Superior temporal gyrus (tissue), 1 donor: Measurements from ENCODE around the gene TANGO2.

Experiments
- DNase-seq: peaks from one replicate; pipeline ENCODE4 v3.0.0-alpha.2; 2016; ENCODE audit errors: extremely low spot score

Gene TANGO2

DNA sequence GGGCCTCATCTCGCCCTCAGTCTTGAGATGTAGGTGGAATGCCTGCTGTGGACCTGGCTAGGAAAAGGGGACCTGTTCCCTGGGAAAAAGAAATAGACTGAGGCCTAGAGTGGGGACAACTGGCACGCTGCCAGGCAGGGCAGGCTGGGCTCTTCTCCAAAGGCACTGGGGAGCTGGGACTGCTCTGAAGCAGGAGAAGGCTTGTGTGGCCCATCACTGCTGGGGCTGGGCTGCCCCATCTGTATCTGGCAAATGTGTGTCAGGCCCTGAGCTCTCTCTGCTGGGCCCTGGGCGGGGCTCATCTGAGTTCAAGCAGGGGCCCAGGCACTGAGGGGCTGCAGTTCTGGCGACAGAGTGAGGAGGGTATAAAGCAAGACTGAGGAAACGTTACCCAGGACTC lies 37.2 kb upstream of the TANGO2 start:
- DNase-seq, result no peak

DNA sequence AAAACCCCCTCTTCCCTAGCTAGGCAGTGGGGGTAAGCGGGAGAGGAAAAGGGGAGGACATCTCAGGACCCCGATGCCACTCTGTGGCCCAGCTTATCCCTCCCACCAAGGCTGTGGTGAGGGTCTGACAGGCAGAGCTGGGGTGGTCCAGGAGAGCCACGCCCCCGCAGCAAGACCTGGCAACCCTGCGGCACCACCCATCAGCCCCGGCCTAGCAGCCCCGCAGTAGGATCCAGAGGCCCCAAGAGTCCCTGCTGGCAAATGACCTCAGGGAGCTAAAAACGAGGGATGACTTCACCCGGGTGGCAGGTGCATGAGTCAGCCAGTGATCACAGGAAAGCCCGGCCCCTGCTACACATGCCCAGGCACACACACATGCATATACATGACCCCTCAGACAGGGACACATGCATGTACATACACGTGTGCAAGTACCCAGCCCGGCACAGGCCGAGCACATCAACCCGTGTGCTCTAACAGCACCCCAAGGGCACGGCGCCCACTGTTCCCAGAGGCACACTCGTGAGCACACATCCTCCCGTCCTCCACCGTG lies 36.6 kb upstream of the TANGO2 start:
- no peak for DNase-seq

DNA sequence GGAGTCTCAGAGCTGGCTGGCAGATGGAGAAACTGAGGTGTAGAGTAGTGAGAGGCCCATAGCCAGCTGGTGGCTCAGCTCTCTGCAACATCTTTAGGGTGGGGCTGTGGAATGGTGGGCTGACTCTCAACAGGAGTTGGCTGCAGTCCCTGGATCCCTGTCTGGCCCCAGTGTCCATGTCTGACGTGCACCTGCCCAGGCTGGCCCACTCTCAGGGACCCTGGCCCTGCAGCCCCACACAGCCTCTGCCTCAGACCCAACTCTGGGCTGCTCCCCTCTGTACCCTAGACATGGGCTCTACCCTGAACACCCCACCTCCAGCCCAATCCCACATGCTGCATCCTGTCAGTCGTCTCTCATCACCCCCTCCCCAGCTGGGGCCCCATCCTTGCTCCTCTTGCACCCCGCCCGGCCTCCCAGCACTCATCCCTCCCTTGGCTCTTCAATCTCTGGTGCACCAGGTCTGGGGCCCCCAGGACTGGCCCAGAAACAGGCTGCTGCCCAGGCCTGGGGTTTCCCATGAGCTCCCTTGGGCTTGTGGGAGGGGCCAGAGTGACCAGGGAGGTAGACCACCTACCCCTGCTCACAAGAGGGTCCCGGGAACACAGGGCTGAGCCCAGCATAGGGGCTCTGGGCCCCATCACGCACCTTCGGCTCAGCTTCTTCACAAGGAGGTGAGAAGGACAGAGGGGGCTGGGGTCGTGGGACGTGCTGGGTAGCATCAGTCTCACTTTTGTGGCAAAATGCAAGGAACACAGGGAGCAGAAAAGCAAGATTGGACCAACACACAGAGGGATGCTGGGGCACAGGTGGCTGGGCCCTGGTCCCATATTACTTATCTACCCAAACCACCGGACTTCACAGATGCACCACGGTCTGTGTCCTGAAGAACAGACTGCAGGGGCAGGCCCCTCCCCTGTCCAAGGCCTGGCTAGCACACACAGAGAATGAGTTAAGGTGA lies 35.8 kb upstream of the TANGO2 start:
- DNase-seq, result no peak

DNA sequence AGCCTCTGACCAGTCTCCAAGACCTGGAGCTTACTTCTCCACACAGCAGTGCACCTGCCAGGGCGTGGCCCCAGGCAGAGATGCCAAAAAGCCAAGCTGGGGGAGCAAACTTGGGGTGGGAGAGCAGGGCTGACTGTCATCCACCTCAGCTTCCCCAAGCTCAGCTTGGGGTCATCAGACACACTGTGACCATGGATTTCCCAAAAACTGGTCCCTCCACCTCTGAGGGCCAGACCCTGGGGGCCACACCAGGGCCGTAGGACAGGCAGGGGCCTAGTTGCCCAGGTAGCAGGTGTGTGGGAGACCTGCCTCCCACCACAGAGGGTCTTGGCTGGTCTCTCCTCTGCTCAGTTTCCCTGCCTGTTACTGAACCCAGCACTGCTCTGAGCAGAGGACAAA lies 34.9 kb upstream of the TANGO2 start:
- DNase-seq, result no peak

DNA sequence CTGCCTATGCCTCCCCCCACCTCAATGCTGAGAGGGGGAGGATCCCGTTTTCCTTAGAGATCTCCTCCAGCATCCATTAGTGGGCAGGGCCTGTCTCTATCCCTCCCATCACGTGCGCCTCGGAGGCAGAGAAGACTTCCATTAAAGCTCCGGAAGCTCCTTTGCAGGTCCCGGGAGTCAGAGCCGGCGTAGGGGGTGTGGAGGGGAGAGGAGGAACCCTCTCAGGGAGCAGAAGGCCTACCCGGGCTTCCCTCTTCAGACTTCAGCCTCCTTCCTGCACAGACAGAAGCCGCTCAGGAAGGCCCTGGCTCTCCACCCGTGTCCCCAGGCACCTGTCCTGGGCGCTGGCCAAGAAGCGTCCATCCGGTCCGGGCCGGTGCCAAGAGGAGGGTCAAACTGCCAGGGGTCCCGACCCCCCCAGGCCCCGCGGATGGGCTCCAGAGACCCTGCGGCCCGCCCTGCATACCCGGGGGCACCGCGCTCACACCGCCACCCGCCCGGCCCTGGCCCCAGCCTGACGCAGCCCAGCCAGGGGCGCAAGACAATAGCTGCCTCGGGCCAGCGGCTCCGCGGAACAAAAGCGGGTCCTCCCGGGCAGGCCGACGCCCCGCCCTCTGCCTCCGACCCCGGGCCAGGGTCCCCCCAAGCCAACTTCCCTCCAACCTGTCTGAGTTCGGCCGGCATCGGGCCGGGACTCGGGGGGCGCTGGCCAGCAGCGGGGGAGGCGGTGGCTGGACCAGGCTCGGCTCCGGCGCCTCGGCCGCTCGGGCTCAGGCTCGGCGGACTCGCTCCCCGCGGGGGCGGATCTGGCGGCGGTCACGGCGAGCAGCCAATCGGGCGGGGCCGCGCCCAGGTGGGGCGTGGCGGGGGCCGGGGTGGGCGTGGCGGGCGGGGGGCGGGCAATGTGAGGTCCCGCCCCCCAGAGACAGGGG lies 34.2 kb upstream of the TANGO2 start:
- DNase-seq, result peak; percentile 24

DNA sequence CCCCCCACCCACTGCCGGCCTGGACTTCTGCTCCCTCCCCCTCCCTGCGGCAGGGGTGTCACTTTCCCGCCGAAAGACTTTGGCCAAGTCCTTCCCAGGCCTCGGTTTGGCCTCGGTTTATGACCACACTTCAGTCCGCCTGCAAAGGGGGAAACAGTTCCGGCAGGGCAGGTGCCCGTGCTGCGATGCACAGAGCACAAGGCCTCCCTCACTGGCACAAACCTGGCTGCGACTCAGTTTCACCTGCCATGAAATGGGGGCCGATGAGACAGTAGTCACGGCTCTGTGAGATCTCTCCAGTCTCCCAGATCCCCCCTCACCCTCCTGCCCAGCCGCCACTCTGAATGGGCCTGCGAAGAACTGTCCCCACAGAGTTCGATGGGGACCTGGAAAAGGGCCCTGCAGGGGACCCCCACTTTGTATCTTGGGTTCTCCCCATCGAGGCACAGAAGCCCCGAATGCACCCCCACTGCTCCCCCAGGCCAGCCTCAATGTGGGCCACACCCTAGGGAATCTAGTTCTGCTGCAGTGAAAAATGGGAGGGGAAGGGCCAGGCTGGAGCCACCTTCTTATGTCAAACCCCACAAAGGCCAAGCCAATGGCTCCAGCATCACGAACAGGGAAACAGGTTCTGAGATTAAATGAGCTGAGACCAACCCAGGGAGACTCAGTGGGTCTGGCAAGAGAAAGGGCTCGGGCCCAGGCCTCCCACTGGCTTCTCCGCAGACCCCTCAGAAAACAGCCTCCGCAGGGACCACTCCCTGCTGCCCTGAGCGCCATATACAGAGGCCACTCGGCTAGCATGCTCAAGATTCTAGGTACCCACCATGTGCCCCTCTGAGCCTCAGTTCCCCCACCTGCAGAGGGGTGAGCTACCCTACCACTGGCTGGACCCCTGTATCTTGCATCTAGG lies 33.3 kb upstream of the TANGO2 start:
- no peak for DNase-seq

DNA sequence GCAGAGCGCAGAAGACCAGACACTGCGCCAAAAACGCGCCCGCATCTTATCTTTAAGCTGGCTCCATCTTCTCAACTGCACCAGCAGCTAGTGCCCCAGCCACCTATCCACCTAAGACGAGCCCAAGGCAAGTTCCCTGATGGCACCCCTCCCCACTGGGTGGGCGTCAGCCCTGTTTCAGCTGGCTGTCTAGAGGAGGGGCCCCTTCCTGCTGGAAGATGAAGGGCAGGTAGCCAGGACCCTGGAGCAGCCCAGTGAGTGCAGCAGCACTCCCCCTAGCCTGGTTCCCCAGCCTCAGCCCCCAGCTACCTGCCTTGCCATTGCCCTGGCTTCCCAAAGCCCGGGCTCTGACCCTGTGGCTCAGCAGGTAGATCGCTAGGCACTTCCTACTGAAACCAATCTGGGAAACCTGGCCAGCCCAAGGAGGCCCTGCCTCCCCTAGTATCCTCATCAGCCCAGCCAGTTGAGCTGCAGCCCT lies 32.5 kb upstream of the TANGO2 start:
- no peak for DNase-seq

DNA sequence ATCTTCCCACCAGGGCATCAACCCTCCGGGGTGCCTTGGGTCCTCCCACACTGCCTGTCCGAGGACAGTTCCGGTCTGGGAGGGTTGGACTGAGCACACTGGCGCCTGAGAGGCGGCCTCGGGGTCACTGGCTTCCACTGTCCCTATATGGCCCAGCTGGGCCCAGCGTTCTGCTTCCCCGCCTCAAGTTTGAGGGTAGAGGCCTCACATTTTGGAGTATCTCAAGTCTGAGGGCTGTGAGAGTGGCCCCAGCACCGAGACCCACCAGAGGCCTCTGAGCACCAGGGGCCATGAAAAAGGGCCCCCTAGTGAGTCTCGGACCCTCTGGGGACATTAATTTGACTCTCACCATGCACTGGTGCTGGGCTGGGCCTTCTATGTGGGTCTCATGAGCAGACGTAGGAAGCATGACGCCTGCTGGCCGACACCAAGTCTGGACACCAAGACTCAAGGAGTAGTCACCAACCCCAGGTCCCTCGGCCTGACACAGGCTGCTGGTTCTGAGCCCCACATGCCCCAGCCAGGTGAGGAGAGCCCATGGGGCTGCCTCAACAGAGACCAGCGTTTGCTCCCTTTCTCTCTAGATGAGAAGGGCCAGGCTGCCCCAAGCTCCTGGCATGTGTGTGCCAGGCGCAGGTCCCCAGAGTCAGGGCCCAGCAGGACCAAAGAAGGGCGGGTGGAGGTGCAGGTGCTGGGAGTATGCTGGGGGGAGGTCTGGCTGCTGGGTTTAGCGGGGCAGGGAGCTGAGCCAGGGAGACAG lies 31.8 kb upstream of the TANGO2 start:
- DNase-seq, result no peak

DNA sequence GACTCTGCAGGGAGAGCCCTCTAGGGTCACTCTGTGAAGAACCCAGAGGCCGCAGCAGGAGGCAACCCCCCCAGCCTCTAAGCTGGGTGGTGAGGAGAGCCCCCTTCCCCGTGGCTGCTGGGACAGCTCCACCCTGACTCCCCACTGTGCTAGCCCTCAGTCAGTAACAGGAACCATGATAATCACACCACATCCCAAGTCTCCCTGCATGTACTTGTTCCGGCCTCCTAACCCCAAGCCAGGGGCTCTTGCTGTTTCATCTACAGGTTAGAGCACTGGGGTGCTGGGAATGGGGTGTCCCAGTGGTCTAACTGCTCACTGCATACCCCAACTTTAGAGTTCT lies 31.2 kb upstream of the TANGO2 start:
- no peak for DNase-seq

DNA sequence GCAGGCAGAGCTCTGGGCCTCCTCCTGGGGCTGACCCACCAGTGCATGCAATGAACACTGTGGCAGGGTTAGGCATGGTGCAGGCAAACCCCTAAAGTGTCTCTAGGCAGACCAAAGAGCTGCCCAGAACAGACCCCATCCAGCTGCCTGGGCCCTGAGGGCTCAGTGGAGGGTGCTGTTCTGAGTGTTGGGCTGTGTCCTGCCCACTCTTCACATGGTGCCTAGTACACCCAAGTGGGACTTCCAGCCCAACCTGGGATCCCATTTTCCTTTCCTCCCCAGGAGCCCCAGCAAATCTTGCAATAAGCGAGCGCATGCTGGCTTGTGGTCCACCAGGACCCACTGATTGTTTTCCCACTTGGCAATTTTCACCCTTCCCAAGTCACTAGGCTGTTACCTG lies 30.7 kb upstream of the TANGO2 start:
- DNase-seq, result no peak

DNA sequence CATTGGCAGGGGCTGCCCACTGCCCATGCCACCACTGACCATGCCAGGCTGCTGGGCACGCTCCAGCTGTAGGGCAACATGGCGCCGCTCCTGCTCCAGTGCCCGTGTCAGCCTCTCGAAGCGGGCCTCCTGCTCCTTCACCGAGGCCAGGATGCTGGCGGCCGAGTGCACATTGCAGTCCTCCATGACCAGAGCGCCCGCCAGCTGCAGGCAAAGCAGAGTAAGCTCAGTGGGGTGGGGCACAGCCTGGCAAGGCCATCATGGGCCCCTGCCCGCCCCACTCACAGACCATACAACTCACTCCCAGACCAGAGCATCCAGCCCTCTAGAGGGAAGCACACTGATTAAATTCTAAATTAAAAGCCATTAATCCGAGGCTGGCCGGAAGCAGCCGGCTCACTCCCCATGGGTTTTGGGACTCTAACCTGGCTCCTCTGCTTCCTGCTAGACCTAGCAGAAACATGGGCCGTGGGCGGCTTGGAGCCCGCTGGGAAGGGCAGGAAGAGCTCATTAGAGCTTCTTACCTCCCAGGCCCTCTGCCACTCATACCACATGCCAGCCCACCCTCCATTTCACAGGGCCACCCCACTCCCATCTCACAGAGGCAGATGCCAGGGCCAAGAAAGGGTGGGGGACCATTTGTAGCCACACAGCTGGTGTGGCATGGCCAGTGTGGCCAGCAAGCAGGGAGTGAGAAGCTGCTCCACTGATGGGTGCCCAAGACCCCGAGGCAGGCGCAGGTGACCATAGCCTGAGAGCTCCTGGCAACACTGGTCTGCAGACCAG lies 30.1 kb upstream of the TANGO2 start:
- no peak for DNase-seq

DNA sequence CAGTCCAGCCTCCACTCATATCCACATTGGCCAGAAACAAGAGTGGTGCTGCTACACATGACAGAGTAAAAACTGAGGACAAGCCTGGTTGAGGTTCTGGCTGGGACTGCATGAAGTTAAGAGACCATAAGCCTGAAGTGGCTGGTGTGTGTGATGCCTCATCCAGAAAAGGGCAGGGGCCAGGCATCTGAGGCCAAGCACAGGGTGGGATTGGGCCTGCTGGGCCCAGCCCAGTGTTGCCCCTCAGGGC lies 29.6 kb upstream of the TANGO2 start:
- DNase-seq, result no peak

DNA sequence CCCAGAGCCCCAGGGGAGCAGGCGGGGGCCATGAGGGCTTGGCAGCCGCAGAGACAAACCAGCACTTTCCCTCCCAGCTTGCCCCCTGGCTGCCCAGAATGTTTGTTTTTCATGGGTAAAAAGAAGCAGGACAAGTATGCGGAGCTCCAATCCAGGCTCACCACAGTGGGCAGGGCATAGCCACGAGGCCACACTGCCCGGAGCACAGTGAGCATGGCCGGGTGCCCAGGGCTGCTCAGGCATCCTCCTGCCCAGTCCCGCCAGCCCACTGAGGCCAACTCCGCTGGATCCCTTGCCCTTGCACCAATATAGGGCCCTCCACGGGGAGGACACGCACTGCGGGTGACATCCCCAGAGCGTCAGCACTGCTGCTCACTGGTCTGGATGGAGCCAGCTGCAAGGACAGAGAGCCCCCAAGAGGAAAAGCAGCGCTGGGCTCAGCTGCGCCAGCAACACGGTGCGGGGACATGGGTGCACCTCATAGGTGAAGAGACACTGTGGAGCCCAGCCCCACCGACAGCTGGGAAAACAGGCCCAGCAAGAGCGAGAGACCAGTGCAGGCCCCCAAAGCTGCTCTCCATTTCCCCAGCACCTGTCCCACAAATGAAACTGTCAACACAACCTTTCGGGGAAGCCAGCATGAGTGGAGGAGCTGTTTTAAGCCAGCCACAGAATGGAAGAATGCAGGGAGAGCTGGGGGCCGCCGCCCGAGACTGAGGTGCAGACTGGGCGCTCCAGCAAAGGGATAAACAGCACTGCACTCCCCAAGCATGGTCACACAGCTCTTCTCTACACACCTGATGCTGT lies 29.1 kb upstream of the TANGO2 start:
- no peak for DNase-seq

DNA sequence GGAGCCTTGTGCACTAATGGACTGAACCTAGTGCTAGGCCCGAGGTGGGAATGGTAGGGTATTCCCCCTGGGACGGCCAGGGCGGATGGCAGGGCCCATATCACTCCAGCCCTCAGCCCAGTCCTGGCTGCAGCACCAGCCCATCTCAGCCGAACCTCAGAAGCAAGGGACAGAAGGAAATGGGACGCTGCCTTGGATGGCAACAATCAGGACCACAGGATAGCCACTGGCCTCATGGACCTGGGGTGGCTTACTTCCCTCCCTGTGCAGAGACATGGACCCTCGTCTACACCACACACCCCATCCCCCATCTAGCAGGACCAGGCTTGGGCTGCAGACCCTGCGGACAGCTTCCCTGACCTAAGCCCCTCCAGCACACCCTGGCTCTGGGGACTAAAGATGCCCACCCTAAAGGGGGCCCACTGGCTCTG lies 28.4 kb upstream of the TANGO2 start:
- DNase-seq, result no peak

DNA sequence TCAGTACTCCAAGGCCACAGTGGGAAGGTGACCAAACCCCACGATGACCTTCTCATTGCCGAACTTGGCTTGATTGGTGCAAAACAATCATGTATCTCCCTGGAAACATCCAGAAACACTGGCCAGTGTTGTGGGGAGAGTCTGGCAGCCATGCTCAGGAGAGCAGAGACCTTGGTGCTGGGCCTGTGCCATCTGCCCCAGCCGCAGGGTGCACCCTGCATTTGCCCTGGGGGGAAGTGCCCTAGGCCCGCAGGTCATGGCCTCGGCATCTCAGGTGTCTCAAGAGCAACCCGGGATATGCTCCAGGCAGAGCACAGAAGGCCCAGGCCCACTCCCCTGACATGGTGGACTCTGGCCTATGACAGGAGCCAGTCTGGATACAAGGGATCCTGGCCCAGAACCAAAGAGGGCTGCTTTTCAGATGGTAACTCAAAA lies 28.0 kb upstream of the TANGO2 start:
- no peak for DNase-seq

DNA sequence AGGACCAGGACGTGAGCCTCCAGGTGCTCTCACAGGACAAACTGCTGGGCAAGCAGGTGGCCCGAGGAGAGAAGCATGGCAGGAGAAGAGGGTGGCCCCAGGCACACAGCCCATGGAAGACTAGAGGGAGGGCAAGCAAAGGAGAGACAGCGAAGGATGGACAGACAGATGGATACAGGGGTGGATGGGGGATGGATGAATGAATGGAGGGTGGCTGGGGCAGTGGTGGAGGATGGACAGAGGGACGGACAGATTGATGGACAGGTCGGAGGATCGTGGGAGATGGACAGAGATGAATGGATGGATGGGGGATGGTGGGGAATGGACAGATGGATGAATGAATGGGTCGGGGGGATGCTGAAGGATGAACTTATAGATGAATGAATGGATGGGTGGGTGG lies 27.0 kb upstream of the TANGO2 start:
- DNase-seq, result no peak

DNA sequence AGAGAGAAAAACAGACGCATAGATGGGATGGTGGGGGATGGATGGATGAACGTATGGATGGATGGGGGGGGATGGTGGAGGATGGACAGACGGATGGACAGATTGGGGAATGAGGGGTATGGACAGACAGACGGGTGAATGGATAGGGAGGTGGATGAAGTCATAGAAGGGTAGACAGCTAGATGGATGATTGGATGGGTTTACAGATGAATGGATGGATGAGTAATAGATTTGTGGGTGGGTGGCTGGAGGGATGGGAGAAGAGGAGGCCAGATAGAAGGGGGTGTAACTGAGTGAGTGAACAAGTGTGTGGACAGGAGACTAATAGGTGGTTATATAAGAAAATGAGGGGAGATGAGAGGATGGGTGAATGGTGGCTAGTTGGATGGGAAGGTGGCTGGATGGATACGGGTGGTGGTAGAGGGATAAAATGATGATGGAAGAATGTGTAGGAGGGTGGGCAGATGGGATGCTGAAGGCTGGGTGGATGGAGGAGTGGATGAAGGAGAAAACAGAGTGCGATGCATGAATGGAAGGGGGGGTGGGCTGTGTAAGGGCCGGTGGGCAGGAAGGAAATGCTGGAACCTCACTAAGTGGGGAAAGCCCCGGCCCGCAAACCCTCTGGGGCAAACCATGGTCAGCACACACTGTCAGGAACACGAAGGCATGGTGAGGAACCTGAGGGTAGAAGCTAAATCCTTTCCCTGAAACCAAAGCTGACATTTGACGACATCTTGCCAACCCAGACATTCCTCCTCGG lies 25.9 kb upstream of the TANGO2 start:
- no peak for DNase-seq

DNA sequence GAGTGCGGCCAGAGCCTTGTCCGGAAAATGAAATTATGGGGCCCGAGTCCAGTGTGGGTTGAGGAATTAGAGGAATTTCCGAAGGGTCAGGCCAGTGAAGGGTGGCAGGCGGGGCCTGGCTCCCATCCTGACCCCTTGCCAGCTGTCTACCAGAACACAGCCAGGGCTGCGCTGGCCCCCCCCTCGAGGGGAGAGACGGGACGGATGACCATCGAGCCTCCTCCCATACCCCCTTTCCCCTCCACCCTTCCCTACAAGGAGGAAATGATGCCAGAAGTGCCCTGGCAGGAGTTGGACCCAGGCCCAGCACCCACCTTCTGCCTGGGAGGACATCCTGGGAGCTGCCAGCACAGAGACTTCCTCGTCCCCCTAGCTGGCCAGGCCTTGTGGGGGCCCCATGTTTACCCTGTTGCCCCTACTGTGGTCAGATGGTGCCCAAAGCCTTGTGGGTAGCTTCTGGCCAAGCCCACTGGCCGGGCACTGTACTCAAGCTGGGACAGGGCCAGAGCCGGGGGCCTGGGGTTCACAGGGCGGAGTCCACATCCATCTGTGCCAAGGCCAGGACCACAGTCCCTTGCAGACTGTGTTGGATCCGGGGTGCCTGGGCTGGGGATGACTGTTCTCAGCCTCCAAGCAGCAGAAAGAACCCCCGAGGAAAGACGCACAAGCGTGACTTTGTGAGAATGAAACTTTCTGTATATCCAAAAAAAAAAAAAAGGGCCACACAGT lies 25.1 kb upstream of the TANGO2 start:
- DNase-seq, result no peak
